Measurements from ENCODE around the gene ZFAND6.

The ZFAND6 gene

GRCh38 chr15:80163897-80164296 is 104.4 kb downstream of the ZFAND6 start:
- Histone ChIP-seq H3K4me3 (ENCODE audit: low read depth, low read length, poor library complexity, severe bottlenecking) (no peak overlapping the region), H3K79me2 (ENCODE audit: insufficient read depth, low read length) (no peaks in the 10 kb centered on the region), H3K9ac (ENCODE audit: low read length) (no peak overlapping the region), H3K4me2 (ENCODE audit: low read length) (no peak overlapping the region), H3K9me3 (ENCODE audit: low read length) (no peaks in the 10 kb centered on the region), H3K27me3 (ENCODE audit: insufficient read depth, low read length) (no peaks in the 10 kb centered on the region), H3K27ac (ENCODE audit: low read depth, low read length, poor library complexity, severe bottlenecking) (no peak overlapping the region), H3K36me3 (ENCODE audit: insufficient read depth, low read length) (no peaks in the 10 kb centered on the region), H3K4me1 (ENCODE audit: insufficient read depth, low read length, severe bottlenecking) (peaks cover 17% of the 10 kb centered on the region), H4K20me1 (ENCODE audit: insufficient read depth, low read length) (no peaks in the 10 kb centered on the region), H3K9me2 (ENCODE audit: low read depth, low read length) (no peaks in the 10 kb centered on the region), H2AFZ (ENCODE audit: low read length) (no peak overlapping the region), H3F3A (ENCODE audit: insufficient read depth, low read length) (no peaks in the 10 kb centered on the region)
- TF ChIP-seq CTCF (IDR thresholded peaks at IDR 0.05; ENCODE audit: low read length) (no peak), EZH2 (IDR thresholded peaks at IDR 0.05; ENCODE audit: borderline replicate concordance, low read length) (no peak)

GRCh38 chr15:80167936-80168335 is 108.5 kb downstream of the ZFAND6 start:
- Histone ChIP-seq H2AFZ (ENCODE audit: low read length) (no peak overlapping the region), H3K4me2 (ENCODE audit: low read length) (no peak overlapping the region), H4K20me1 (ENCODE audit: insufficient read depth, low read length) (no peaks in the 10 kb centered on the region), H3K36me3 (ENCODE audit: insufficient read depth, low read length) (no peaks in the 10 kb centered on the region), H3K4me1 (ENCODE audit: insufficient read depth, low read length, severe bottlenecking) (no peaks in the 10 kb centered on the region), H3K4me3 (ENCODE audit: low read depth, low read length, poor library complexity, severe bottlenecking) (no peak overlapping the region), H3K27me3 (ENCODE audit: insufficient read depth, low read length) (no peaks in the 10 kb centered on the region), H3K9me2 (ENCODE audit: low read depth, low read length) (no peaks in the 10 kb centered on the region), H3F3A (ENCODE audit: insufficient read depth, low read length) (no peaks in the 10 kb centered on the region), H3K79me2 (ENCODE audit: insufficient read depth, low read length) (no peaks in the 10 kb centered on the region), H3K9me3 (ENCODE audit: low read length) (no peaks in the 10 kb centered on the region), H3K9ac (ENCODE audit: low read length) (no peak overlapping the region), H3K27ac (ENCODE audit: low read depth, low read length, poor library complexity, severe bottlenecking) (no peak overlapping the region)
- TF ChIP-seq EZH2 (IDR thresholded peaks at IDR 0.05; ENCODE audit: borderline replicate concordance, low read length) (no peak), CTCF (IDR thresholded peaks at IDR 0.05; ENCODE audit: low read length) (no peak)

DNA sequence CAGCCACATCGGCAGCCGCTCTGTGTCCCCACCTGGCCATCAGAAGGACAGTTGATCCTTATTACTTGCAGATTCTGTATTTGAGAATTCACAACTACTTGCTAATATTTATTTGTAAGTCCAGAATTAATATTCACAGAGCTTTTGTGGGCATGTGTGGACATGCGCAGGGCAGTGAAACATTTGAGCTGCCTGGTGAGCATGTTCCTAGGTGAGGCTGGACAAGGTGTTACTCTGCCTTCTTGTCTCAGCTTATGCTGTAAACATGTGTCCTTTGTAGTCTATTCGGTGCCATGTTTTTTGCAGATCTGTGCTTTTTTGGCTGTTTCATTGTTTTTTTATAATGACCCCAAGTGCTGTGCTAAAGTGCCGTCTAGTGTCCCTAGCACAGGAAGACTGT is 108.9 kb downstream of the ZFAND6 start:
- Histone ChIP-seq H3K9ac (ENCODE audit: low read length) (no peak overlapping the region), H3K9me2 (ENCODE audit: low read depth, low read length) (no peaks in the 10 kb centered on the region), H3F3A (ENCODE audit: insufficient read depth, low read length) (no peaks in the 10 kb centered on the region), H3K4me3 (ENCODE audit: low read depth, low read length, poor library complexity, severe bottlenecking) (no peak overlapping the region), H3K36me3 (ENCODE audit: insufficient read depth, low read length) (no peaks in the 10 kb centered on the region), H3K79me2 (ENCODE audit: insufficient read depth, low read length) (no peaks in the 10 kb centered on the region), H3K4me1 (ENCODE audit: insufficient read depth, low read length, severe bottlenecking) (no peaks in the 10 kb centered on the region), H3K27ac (ENCODE audit: low read depth, low read length, poor library complexity, severe bottlenecking) (no peak overlapping the region), H2AFZ (ENCODE audit: low read length) (no peak overlapping the region), H4K20me1 (ENCODE audit: insufficient read depth, low read length) (no peaks in the 10 kb centered on the region), H3K27me3 (ENCODE audit: insufficient read depth, low read length) (no peaks in the 10 kb centered on the region), H3K4me2 (ENCODE audit: low read length) (no peak overlapping the region), H3K9me3 (ENCODE audit: low read length) (no peaks in the 10 kb centered on the region)
- no peak for TF ChIP-seq CTCF (IDR thresholded peaks at IDR 0.05; ENCODE audit: low read length)
- TF ChIP-seq EZH2 (IDR thresholded peaks at IDR 0.05; ENCODE audit: borderline replicate concordance, low read length): no peak

All from OCI-LY1 (cell line).